NCI-H526 (cell line): Measurements from ENCODE around the gene MSANTD2.

Experiments
- DNase-seq, 2 experiments: peaks; one replicate each; lab custom pipeline; 2025; lab: John Stamatoyannopoulos, UW

Gene MSANTD2

GRCh38 chr11:124821995-124822730 is 22.0 kb upstream of the MSANTD2 start:
- no peak for DNase-seq

GRCh38 chr11:124817036-124817435 is 16.8 kb upstream of the MSANTD2 start:
- no peak for DNase-seq

GRCh38 chr11:124814739-124815138 is 14.5 kb upstream of the MSANTD2 start:
- DNase-seq = no peak

- no peak for DNase-seq
Measured at GRCh38 chr11:124812876-124813275, 12.7 kb upstream of the MSANTD2 start.

GRCh38 chr11:124811399-124812125 is 11.4 kb upstream of the MSANTD2 start:
- DNase-seq = peak; percentile 97

- DNase-seq = no peak
Measured at GRCh38 chr11:124807660-124808270, 7.6 kb upstream of the MSANTD2 start.

- no peak for DNase-seq
Measured at GRCh38 chr11:124807201-124807600, 7.0 kb upstream of the MSANTD2 start.

- DNase-seq = no peak
Measured at GRCh38 chr11:124804884-124805283, 4.7 kb upstream of the MSANTD2 start.

GRCh38 chr11:124801636-124802312 is 1.6 kb upstream of the MSANTD2 start:
- no peak for DNase-seq

GRCh38 chr11:124801014-124801413 is 808 bp upstream of the MSANTD2 start:
- DNase-seq = no peak

GRCh38 chr11:124799348-124800225 is 619 bp downstream of the MSANTD2 start:
- DNase-seq = peak; percentile 66 to 84

- peak in 1 of 2 experiments; percentile 73 for DNase-seq
Measured at GRCh38 chr11:124798991-124799347, 1.2 kb downstream of the MSANTD2 start.

- DNase-seq = no peak
Measured at GRCh38 chr11:124796312-124796711, 3.9 kb downstream of the MSANTD2 start.

- DNase-seq = peak; percentile 63 to 87
Measured at GRCh38 chr11:124793466-124794278, 6.5 kb downstream of the MSANTD2 start.

GRCh38 chr11:124791626-124792341 is 8.4 kb downstream of the MSANTD2 start:
- DNase-seq = no peak

- no peak for DNase-seq
Measured at GRCh38 chr11:124788521-124788920, 11.7 kb downstream of the MSANTD2 start.

- DNase-seq = no peak
Measured at GRCh38 chr11:124784051-124784450, 16.2 kb downstream of the MSANTD2 start.

- no peak for DNase-seq
Measured at GRCh38 chr11:124783002-124783401, 17.2 kb downstream of the MSANTD2 start.

- DNase-seq = no peak
Measured at GRCh38 chr11:124779568-124779967, 20.6 kb downstream of the MSANTD2 start.

- DNase-seq = peak in 1 of 2 experiments; percentile 38
Measured at GRCh38 chr11:124778281-124778680, 21.9 kb downstream of the MSANTD2 start.
